CD4-positive, alpha-beta T cell treated with Interferon gamma for 1 hour (primary cell): ENCODE measurements around the gene EXOC2.

Experiments used
- DNase-seq: peaks from one replicate; pipeline ENCODE4 v3.0.0-alpha.2; 2020

The EXOC2 gene

DNA sequence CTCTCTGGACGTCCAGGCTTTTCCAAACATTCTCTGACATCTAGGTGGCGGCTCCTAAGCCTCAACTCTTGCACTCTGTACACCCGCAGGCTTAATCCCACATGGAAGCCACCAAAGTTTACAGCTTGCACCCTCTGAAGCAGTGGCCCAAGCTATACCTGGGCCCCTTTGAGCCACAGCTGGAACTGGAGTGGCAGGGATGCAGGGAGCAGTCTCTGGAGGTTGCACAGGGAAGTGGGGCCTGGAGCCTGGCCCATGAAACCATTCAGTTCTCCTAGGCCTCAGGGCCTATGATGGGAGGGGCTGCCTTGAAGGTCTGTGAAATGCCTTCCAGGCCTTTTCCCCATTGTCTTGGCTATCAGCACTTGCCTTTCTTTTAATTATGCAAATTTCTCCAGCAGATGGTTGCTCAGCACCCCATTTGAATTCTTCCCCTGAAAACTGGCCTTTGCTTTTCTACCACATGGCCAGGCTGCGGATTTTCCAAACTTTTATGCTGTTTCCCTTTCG, 236.5 kb downstream of the EXOC2 start:
- no peak for DNase-seq

DNA sequence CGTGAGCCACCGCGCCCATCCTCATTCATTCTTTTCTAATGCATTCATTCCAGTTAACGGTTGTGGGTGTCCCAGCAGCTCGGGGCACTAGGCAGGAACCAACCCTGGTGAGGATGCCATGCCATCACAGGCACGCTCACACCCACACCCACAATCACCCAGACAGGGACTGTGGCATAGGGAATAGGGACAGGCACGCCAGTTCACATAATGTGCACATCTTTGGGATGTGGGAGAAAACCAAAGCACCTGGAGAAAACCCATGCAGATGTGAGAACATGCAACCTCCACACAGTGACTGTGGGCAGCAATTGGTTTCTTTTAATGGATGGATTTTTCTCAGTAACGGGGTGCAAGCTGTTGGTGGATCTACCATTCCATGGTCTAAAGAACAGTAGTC, 237.1 kb downstream of the EXOC2 start:
- DNase-seq: no peak

DNA sequence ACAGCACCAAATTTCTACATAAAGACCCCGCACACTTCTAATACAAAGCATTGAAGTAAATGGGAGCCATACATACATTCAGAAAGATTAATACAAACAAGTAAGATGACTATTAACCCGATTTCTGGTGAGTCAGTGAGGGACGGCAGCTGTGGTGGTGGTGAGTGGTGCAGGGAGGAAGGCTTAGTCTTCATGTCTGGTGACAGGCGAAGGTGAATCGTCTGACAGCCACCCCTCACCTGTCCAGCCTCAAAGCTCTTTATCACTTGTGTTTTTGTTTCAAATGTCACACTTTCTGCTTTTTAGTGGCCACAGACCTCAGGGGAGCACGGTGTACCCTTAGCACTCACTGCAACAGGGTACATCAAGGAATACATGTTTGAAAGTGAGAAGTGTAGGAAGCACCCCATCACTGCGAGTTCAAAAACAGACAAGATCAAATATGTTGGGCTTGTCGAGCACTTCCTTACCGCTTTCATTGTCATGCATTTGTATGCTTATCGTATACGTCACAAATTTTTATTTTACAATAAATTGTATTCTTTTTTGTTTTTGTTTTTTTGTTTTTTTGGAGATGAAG, 237.8 kb downstream of the EXOC2 start:
- DNase-seq: no peak

DNA sequence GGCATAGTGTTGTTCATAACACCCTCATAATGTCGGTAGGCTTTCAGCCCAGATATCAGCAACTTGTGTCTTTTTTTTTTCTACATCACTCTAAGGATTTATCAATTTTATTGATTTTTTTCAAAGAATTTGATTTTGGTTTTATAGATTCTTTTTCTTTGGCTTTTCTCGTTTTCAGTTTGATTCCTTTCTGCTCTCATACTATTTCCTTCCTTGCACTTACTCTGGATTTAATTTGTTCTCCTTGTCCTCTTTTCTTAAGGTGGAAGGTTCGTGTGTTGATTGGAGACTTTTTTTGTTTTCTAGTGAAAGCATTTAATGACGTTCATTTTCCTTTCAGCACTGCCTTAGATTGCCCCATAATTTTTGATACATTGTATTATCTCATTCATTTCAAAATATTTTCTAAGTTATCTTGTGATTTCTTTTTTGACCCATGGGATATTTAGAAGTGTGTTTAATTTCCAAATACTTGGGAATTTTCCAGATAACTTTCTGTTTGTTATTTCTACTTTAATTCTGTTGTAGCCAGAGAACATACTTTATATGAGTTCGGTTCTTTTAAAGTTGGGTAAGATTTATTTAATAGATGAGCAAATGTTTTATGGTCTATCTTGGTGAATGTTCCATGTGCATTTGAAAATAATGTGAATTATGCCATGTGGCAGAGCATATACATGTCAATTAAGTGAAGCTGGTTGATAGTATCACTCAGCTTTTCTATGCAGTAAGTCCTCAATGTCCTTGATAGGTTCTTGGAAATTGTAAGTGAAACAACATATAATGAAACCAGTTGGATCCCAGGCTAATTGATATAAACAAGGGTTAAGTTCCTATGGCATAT, 238.6 kb downstream of the EXOC2 start:
- no peak for DNase-seq

DNA sequence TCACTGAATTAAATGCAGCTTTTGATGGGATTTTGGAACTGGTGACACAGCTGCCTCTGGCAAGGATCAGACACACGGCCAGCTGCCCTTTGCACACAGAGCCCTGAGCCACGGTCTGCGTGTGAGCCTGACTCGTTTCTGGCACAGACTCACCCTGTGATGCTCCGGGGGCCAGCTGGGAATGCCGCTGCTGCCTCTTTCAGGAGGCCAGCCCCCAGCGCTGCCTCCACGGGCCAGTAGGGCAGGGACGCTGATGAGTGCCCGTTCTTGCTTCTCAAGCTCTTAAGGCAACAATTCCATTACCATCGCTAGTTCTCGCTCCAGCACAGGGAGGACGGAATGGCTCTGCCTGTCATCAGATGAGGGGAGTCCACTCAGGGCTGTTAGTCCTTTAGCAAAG, 239.8 kb downstream of the EXOC2 start:
- no peak for DNase-seq

DNA sequence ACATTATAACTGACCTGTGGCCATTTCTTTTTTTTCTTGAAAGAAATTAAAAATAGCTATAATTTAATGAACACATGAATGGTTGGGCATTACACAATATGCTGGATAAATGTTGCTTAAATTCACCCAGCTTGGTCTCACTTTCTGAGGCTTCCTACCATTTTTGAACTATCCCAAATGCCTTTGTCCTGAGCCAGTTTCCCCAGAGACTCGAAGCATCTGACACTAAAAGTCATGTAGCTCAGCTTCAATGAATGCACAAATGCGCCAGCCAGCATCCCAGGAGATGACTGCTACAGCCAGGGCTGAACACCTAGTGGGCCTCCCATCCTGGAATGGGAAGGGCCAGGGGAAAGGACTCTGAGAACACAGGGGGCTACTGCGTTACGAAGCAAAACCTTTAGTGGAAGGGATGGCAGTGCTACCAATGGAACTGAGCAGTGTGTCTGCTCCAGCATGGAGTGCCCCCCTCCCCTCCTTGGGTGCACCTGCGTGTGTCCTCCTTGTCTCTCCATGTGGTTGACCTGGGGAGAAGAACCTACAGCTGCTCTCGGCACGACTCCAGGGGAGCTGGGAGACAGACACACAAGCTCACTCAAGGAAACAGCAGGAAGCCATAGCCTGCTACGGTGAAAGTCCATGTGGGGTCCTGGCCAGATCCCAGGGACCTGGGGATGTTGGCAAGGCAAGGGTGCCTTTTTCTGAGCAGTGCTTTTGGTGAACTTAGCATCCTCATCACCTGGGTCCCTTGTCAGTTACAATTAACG, 240.5 kb downstream of the EXOC2 start:
- no peak for DNase-seq

DNA sequence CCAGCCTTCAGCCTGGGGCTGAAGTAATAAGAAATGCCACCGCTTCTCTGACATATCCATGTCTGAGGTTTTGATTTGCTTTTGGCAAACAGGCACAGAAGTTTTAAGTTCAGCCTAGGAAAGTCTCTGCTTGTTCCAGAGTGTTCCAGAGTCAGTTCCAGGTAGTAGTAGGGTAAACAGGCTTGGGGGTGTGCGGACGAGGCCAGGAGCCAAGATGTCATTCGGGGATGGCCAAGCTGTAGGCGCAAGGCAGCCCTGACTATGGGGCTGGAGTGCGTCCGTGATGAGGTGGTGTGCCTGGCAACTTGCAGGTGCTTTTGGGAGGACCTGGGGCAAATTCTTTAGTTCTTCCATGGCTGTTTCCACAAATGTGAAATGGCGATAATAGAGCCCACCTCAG, 241.1 kb downstream of the EXOC2 start:
- no peak for DNase-seq

DNA sequence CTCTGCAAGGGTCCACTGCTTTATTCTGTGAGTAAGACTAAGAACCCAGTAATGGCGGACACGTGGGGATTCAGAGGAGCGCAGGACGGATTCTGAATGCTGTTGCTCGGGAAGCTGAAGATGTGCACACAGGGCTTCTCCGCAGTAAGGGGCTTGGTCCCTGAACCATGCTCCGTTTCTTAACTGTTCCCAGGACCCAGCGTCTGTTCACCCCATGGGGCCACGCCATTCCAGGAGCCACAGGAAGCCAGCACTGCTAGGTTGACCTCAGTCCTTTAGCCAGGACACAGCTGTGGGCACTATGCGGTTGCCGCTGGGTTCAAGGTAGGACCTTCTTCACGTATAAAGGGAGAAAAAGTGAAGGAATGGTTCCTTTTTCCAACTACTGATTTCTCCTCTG, 241.6 kb downstream of the EXOC2 start:
- DNase-seq: no peak

DNA sequence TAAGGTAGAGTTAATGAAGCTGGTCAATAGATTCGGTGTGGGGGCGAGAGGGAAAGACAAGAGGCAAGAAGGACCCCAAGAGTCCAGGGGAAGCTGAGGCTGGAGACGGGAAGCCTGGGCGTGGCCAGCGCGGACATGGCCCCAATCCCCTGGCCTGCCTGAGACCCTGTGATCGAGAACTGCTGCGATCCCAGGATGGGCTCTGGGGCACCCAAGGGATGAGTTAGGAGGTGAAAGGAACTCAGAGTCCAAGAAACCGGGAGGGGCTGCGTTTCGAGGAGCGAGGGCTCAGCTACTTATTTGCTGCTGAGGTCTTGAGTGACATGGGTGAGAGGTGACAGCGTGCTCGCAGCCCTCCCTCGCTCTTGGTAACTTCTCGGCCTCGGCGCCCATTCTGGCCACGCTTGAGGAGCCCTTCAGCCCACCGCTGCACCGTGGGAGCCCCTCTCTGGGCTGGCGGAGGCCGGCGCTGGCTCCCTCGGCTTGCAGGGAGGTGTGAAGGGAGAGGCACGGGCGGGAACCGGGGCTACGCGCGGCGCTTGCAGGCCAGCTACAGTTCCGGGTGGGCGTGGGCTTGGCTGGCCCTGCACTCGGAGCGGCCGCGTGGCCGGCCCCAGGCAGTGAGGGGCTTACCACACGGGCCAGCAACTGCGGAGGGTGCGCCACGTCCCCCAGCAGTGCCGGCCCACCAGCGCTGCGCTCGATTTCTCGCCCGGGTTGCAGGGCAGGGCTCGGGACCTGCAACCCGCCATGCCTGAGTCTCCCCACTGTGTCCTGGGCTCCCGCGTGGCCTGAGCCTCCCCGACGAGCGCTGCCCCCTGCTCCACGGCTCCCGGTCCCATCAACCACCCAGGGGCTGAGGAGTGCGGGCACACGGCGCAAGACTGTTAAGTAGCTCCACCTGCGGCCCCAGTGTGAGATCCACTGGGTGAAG, 243.2 kb downstream of the EXOC2 start:
- no peak for DNase-seq

DNA sequence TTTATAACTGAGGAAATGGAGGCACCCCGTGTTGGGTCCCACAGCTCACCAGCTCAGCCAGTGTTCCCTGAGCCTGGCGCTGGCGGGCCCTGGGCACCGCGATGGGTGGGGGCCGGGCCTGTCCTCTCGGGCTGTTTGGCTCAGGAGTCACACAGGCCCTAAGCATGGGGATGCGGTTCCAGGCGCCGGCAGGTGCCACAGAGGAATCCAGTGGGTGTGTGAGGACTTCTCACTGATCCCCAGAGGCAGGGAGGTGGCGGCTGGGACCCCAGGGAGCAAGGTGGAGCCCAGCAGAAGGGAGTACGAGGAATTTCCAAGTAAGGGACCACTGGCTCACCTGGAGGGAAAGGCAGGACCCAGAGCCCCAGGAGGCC, 243.9 kb downstream of the EXOC2 start:
- DNase-seq: no peak

DNA sequence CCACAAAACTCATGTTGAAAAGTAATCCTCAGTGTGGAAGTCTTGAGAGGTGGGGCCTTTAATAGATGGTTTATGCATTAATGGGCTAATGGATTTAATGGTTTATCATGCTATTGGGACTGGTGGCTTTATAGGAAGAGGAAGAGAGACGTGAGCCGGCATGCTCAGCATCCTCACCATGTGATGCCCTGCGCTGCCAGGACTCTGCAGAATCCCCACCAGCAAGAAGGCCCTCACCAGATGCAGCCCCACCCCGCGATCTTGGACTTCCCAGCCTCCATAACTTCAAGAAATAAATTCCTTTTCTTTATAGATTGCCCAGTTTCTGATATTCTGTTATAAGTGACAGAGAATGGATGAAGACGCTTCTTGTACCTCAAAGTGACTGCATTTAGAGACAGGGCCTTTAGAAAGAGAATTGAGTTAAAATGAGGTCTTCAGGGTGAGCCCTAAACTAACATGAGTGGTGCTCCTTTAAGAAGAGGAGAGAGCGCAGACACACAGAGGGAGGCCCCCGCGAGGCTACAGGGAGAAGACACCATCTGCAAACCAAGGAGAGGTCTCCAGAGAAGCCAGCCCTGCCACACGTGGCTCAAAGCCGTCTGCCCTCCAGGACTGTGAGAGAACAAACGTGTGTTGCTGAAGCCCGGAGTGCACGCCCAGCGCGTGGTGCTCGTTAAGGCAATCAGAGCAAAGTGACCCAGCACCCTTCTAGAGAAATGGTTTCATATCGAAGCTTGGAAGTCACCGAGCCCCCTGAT, 244.5 kb downstream of the EXOC2 start:
- no peak for DNase-seq

DNA sequence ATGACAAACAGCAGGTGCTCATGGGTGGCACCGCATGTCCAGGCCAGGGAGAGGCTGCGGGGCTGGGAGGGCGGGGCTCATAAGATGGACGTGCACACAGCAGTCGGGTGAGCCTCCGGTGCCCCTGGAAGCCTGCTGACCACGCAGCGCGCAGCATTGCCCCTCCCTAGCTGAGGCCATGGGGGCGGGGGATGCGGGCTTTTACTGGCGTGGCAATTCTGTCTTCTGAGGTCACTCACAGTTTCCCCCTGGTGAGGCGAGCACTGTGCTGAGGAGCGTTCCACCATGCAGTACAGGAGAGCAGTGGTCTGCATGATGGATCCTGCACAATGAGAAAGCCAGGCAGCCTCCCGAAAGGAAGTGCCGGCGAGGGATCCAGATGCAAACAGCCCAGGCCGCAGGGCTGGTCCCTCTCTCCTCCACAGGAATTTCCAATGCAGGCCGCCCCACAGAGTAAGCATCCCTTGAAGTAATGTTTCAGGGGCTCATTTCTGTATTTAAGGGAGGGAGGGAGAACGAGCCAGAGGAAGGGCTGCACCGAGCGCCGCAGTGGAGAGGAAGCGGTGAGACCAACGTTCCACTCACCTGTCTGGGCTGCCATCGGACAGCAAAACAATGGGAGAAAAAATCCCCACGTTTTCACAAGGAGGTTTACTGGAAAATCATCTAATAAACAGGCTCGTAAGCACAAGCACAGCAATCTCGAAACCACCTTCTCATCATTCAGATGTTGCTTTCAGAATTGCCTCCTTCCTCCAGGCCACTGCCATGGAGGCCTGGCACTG, 245.4 kb downstream of the EXOC2 start:
- DNase-seq: no peak

DNA sequence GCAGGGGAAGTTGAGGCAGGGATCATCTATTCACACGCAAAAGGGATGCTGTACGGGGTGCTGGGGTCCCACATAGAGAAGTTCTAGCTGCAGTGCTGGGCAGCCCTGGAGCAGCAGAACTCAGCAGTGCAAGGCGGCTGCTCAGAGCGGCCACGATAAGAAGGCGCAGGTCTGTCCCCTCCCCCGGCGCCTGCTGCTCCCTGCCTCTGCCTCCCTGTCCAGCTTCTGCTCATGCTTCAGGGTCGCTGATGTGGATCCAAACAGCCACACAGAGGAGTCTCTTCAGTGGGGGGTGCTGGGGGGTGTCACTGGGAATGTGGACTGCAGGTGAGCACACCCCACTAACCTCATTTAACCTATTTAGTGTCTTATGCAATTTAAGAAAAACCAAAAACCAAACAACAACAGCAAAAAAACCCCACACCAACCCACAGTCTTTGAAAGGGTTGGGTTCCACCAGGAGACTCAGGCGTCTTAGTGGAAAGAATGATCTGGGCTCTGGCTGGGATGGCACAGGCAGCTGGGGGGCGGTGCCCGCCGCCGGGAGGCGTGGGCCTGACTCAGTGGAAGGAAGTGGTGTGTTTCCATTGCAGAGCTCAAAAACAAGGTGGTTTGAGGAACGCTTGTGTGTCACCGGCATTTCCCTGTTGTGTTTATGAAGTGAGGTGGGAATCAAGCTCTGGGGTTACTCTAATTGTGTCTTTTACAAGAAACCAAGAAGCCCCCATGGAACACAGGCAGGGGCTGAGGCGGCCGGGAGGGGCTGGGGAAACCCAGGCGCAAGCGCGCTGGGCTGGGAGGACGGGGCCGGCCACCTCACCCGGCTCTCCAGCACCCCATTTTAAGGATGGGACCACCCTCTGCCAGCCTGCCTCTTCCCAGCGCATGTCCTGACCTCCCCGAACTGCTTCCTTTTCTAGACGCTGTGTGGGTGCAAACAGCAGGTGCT, 246.2 kb downstream of the EXOC2 start:
- DNase-seq: peak; percentile 56

DNA sequence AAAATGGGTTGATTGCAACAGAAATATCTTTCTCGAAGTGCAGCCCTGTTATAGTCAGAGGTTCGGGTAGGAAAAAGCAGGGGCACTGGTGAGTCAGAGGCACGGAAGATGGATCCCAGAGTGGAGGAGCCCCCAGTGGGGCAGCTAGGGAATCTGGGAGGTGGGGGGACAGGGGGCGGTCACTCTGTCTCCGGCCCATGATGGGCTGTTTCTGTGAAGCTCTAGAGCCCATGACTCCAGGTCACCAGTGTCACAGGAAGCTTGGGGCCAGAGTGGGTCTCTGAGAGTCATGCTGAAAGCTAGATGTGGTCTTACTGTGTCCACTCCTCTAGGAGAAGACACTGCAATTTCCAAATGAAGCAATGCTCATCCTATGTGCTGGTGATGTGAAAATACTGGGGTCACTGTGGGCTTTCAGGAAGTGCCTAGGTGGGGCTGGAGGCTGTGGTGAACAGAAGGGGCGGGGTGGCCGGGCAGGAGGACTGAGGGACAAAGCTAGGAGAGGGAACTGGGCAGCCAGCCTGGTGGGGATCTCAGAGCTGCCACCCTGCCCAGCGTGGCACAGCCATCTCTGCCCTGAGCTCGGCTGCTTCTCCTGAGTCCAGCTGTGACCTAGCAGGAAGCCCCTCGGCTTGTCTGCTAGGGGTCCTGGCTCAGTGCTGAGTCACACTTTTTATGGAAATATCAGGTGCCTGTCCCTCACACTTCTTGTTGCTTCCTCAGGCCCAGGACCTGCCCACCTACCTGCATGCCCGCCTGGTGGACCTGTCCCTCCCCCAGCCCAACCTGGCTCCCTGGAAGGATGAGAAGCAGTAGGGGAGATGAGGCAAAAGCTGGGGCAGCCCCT, 247.1 kb downstream of the EXOC2 start:
- DNase-seq: no peak

DNA sequence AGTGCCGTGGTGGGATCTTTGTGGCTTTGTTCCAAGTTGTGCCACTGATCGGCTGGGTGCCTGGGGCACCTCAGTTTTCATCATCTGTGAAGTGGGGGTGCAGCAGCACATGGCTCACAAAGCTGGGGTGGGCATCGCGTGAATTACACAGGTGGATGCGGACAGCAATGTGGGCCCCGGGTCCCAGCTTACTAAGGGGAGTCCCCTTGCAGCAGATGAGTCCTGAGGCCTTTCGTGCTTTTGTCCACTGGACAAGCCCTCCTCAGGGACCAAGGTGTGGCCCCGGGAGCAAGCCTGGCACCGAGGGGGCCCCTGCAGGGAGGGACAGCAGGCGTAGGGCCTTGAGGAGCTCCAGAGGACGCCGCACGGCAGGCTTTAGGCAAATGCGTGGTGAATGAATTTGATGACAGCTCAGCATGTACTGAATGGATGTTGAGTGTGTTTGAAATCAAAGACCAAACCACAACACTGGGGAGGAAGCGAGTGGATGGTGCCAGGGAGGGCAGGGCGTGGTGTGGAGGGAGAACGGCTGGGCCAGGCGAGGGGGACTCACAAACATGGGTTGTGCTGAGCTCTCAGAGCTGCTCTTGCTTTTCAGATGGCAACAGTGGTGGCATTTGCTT, 248.2 kb downstream of the EXOC2 start:
- DNase-seq: peak; percentile 31

DNA sequence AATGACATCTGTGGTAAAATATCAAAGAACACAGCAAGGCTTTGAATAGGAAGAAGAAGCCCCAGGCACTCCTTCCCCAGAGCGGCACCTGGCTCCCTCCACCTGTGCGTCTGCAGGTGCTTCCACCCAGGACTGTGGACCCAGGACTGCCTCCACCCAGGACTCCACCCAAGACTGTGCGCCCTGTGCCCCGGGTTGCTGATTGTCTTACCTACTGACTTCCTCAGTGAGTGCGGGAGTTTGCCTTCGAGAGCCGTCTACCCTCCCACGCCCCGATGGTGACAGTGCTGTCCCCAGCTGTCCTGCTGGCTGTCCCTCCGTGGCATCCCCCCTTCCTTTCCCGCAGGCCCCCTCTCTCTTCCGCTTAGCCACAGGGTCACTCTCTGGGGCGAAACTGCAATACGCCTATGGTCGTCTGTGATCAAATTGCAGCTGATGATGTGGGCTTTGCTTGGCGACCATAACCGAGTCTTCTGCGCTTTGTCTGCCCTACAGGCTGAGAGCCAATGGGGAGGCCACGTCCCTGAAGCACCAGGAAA, 249.2 kb downstream of the EXOC2 start:
- DNase-seq: no peak

DNA sequence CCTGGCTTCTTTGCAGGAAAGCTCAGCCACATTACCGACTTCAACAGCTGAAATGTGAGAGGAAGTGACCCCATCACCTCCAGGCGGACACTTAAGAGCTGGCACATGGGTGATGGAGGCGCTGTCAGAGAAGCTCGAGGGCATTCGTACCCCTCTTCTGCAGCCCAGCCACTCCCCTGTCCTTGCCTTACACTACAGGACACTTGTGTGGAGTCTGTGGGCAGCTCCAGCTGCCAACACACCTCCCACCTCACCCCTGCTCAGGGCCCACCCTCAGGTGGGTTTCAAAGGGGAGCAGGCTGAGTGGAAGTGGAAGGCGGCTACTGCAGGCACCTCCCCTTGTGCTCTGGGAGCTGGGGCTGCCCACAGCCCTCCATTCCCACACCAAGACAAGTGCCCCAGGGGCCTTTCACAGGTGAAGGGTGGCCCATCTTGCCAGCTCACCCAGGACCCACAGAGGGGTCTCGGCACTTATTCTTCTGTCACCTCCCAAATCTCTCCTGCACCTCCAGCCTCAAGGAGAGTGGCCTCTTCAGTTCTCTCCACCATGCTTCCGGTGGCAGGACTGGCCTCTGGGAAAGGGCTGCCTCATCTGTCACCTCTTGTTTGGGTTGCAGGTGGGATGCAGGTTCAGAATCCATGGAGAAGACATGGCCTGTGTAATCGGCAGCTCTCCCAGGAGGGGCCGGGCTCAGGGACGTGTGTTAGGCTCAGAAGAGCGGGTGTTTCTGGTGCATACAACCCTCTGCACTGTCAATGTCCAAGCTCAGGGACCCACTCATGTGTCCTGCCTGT, 251.6 kb downstream of the EXOC2 start:
- DNase-seq: no peak
